H1 (cell line): Measurements from ENCODE around the gene ADPRH. TPM values are rescaled to one million over a fixed set of nuclear protein-coding genes. Genes with fewer than 3 reads are reported as not detected.

ENCODE experiments used
- ATF3 ChIP-seq: IDR thresholded peaks from 2 replicates; pipeline ENCODE4 v1.6.1; 2011; ENCODE audit warnings: low read depth, mild to moderate bottlenecking, low read length; ENCODE audit not compliant: insufficient read depth
- CHD7 ChIP-seq: fragments of 300-600 bp; sonication (generic); IDR thresholded peaks from 2 replicates; pipeline ENCODE4 v1.7.1; 2012; ENCODE audit warnings: low read length, moderate library complexity, mild to moderate bottlenecking, inconsistent platforms; ENCODE audit not compliant: insufficient replicate concordance
- CTCF ChIP-seq, 3 experiments: IDR thresholded peaks; 1 replicate in 2 of 3; 2 replicates in 1 of 3; pipeline versions ENCODE4 v1.5.1 to v1.6.1; 2011; ENCODE audit warnings: low read length in 3 of 3, mild to moderate bottlenecking in 3 of 3, inconsistent platforms in 2 of 3, low read depth in 1 of 3, moderate library complexity in 1 of 3; ENCODE audit not compliant: insufficient read depth in 1 of 3; ENCODE audit errors: control extremely low read depth in 1 of 3
- EGR1 ChIP-seq: IDR thresholded peaks from 2 replicates; pipeline ENCODE4 v1.6.1; 2011; ENCODE audit warnings: low read depth, low read length, borderline replicate concordance
- GABPA ChIP-seq: IDR thresholded peaks from 2 replicates; pipeline ENCODE4 v1.6.1; 2011; ENCODE audit warnings: mild to moderate bottlenecking, low read length, moderate library complexity, borderline replicate concordance; ENCODE audit not compliant: insufficient read depth
- RBBP5 ChIP-seq: IDR thresholded peaks from 2 replicates; pipeline ENCODE4 v1.7.1; 2012; ENCODE audit warnings: low read depth, mild to moderate bottlenecking, inconsistent platforms, low read length, moderate library complexity, borderline replicate concordance
- polyA plus RNA-seq, 7 experiments: library from polyadenylated mRNA; depleted of rRNA in 3 of 7; stranded (reverse) in 5 of 7; unstranded in 2 of 7; fragments of >200 nt in 5 of 7; fragments of 200-250 nt in 2 of 7; gene quantifications; 1 replicate in 5 of 7; 2 replicates in 1 of 7; 4 replicates in 1 of 7; pipeline versions ENCODE4 v1.2.1 to v1.2.3, GENCODE V29; 2011 to 2013; ENCODE audit warnings: missing spikeins in 2 of 7, mixed read lengths in 2 of 7
- total RNA-seq: library from RNA; stranded (reverse); fragmentation: NEBNext Ultra II Directional; extraction: Animal tissue kit (Norgen Biotek cat#: 25700); gene quantifications from 2 replicates; pipeline ENCODE4 v1.2.1, GENCODE V29; 2021

ADPRH gene
- total and polyA plus RNA-seq, 2 of the 8 experiments (the other 6 are each of a cell fraction or from before 2014, with no cell fraction given), result 2.6 to 4.2 TPM

GRCh38 chr3:119637679-119638477 is 58.6 kb downstream of the ADPRH start (continued):
- TF ChIP-seq CHD7 (no peak), RBBP5 (no peak), ATF3 (no peak), CTCF (IDR thresholded peaks at IDR 0.05; ENCODE audit: control extremely low read depth in 1 of 3, insufficient read depth in 1 of 3, low read depth in 1 of 3, low read length in 3 of 3) (no peak), GABPA (no peak), EGR1 (no peak)
